Colon (tissue), 2 donors: ENCODE measurements around the gene NR6A1.
"Not testable (repeated sequence)": the region's sequence is repeated elsewhere in the genome, so short reads cannot be mapped to it uniquely, and the experiment has no call there.

Experiments
- FAIRE-seq: peaks from 2 replicates; lab custom pipeline; 2012; peaks lifted over from hg19 to GRCh38; lab: Jason Lieb, UNC
- donor health status: control.
- donor health status: control.

NR6A1 gene

DNA sequence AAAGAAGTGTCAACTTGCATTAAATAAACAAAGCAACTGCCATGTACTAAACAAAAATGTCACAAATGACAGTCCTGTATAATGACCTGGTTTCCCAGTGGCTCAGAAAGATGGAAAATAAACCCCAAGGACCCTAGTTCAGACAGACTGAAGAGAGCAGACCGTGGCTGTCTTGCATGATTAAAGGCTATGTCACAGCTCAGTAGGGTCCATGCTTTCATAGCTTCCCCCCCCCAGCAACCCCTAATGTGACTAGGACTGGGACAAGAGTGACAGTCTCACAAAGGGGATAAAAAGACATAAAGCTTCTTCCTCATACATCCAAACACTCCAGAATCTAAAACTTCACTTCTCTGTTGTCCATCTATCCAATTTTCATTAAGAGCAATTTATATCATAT is 113.6 kb downstream of the NR6A1 start:
- no peak for FAIRE-seq

GRCh38 chr9:124654431-124654830 is 116.7 kb downstream of the NR6A1 start:
- no peak for FAIRE-seq

DNA sequence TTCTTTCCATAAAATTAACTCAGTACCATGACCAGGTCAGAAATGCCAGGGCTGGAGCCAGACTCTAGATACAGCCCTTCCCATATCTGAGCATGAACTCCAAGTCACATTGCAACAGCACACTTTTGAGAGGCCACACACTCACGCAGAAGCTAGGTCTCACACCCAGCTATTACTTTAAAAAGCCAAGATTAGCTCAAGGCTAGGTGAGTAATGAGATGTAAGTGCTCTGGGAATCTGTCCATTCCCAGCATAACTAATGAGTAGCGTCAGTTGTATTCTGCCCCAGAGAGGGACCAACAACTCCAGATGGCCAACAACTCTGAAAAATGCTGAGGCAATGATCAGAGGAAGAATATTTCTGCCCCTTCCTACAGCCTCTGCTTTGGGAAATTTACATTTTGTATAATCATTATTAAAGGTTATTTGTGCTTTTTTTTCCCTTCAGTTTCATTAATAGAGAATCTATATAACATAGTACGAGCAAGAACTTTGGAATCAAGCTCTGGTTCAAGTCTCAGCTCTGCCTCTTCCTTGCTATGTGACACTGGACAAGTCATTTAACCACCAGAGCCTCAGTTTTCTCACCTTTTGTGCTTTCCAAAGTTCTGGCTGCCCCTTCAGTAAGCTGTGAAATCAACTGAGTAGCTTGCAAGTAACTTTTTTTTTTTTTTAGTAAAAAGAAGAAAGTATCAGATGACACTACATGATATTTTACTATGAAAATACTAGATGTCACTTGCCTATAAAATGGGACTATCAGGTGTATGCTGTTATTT is 118.3 kb downstream of the NR6A1 start:
- FAIRE-seq: no peak

GRCh38 chr9:124652203-124652602 is 118.9 kb downstream of the NR6A1 start:
- no peak for FAIRE-seq

DNA sequence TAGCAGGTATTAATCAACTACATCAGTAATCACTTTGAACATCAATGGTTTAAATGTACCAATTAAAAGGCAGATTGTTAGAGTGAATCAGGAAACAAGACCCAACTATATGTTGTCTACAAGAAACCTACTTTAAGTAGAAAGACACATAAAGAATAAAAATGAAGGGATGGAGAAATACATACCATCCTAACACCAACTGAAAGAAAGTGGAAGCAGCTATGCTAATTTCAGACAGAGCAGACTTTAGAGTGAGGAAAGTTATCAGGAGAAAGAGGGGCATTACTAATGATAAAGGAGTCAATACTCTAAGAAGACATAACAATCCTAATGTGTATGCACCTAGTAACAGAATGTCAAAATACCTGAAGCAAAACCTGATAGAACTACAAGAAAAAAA is 125.8 kb downstream of the NR6A1 start:
- FAIRE-seq: no peak

DNA sequence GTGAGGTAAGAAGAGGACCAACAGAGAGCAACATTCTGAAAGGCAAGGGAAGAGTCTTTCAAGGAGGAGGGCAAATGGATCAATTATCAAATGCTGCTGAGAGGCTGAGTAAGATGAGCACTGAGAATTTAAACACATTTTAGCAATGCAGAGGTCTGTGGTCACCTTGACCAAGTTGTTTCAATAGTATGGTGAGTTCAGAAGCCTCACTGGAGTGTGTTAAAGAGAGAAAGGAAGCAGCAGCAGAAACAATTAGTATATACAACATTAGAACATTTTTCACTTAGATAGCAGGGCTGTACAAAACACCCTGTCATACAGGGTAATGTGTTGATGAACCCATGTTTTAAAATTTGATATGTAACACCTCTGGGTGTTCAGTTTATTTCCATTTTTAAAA is 131.5 kb downstream of the NR6A1 start:
- no peak for FAIRE-seq

DNA sequence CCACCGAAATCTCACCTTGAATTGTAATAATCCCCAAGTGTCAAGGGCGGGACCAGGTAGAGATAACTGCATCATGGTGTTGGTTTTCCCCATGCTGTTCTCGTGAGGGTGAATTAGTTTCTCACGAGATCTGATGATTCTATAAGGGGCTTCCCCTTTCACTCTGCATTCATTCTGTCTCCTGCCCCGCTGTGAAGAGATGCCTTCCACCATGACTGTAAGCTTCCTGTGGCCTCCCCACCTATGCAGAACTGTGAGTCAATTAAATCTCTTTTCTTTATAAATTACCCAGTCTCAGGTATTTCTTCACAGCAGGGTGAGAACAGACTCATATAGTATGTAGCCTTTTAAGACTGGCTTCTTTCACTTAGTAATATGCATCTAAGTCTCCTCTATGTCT is 135.8 kb downstream of the NR6A1 start:
- no peak for FAIRE-seq

DNA sequence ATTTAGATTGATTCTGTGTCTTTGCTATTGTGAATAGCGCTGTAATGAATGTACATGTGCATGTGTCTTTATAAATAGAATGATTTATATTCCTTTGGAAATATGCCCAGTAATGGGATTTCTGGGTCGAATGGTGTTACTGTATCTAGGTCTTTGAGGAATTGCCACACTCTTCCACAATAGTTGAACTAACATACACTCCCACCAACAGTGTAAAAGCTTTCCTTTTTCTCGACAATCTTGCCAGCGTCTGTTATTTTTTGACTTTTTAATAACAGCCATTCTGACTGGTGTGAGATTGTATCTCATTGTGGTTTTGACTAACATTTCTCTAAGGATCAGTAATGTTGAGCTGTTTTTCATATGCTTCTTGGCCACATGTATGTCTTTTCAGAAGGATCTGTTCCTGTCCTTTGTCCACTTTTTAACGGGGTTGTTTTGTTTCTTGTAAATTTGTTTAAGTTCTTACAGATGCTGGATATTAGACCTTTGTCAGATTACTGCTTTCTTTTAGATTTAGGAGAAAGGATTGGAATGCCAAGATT is 139.0 kb downstream of the NR6A1 start:
- FAIRE-seq: no peak

DNA sequence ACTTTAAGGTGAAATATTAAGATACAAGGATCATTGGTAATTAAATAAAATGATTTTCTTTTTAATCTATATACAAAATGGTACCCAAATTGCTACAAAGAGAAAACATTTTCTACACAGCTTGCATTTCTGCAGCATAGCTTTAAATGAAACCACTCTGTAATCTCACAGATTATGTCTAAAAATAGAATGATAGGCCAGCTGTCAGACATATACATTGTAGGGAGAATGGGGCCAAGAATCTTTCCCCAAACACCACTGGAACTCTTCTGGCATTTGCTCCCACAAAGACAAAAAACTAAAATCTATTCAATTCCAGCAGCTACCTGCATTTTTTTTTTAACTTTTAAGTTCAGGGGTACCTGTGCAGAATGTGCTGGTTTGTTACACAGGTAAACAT is 139.8 kb downstream of the NR6A1 start:
- FAIRE-seq: no peak

- no peak for FAIRE-seq
Measured at GRCh38 chr9:124629600-124629999, 141.5 kb downstream of the NR6A1 start.

GRCh38 chr9:124628741-124629140 is 142.4 kb downstream of the NR6A1 start:
- no peak for FAIRE-seq

- no peak for FAIRE-seq
Measured at GRCh38 chr9:124626276-124626675, 144.8 kb downstream of the NR6A1 start.

DNA sequence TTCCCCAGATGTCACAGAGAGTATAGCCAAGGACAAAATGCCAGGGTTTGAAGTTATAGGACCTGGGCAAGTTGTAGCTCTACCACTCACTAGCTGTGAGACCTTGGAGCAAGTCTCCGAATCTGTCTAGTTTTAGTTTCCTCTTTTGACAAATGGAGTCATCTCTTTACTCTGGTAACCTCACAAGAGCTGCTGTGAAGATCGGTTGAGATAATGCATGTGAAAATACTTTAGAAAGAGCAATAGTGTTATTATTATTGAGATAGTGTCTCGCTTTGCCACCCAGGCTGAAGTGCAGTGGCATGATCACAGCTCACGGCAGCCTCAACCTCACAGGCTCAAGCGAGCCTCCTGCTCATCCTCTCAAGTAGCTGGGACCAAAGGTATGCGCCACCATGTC is 146.0 kb downstream of the NR6A1 start:
- no peak for FAIRE-seq

- FAIRE-seq: no peak
Measured at GRCh38 chr9:124624735-124624992, 146.4 kb downstream of the NR6A1 start.

GRCh38 chr9:124623966-124624734 is 147.0 kb downstream of the NR6A1 start:
- FAIRE-seq: no peak

DNA sequence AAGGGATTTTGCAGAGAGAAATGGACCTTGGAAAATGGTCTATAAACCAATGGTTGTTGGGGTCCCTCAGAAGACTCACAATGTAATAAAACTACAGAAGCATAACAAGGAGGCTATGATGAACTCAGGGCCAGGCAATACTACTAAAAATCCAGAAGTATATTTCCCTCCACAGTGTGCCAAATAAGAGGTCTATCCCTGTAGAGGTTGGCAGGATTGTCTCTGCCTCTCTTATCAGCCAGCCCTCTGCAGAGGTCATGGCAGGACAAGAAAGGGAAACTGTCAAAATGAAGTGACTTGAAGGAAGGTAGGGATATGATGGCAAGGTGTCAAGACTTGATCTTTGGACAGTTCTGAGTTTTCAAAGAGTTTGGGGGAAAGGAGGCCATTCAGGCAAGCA is 148.2 kb downstream of the NR6A1 start:
- FAIRE-seq: no peak

DNA sequence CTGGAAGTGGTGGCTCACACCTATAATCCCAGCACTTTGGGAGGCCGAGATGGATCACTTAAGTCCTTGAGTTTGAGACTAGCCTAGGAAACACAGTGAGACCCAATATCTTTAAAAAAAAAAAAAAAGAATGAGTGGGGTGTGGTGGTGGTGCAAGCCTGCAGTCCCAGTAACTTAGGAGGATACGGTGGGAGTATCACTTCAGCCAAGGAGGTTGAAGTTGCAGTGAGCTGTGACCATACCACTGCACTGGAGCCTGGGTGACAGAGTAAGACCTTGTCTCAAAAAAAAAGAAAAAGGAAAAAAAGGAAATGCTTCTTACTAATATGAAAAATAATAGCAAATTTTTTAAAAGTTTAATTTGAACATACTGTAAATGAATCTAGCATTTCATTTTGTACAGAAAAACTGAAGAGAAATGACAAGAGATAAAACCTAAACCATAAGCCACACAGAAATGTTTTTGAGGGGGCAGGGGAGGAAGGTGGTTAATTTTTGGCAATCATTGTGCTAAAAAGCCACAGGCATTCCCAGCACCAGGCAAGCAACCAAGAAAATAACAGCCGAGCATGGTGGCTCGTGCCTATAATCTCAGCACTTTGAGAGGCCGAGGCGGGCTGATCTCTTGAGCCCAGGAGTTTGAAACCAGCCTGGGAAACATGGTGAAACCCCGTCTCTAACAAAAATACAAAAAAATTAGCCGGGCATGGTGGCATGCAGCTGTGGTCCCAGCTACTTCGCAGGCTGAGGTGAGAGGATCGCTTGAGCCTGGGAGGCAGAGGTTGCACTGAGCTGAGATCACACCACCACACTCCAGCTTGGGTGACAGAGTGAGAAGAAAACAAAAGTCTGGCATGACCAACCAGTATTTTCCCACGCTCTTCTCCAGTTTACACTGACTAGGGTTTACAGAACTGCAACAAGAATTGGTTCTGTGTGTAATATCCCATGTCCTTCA is 149.5 kb downstream of the NR6A1 start:
- no peak for FAIRE-seq

GRCh38 chr9:124618476-124618875 is 152.6 kb downstream of the NR6A1 start:
- FAIRE-seq: no peak

DNA sequence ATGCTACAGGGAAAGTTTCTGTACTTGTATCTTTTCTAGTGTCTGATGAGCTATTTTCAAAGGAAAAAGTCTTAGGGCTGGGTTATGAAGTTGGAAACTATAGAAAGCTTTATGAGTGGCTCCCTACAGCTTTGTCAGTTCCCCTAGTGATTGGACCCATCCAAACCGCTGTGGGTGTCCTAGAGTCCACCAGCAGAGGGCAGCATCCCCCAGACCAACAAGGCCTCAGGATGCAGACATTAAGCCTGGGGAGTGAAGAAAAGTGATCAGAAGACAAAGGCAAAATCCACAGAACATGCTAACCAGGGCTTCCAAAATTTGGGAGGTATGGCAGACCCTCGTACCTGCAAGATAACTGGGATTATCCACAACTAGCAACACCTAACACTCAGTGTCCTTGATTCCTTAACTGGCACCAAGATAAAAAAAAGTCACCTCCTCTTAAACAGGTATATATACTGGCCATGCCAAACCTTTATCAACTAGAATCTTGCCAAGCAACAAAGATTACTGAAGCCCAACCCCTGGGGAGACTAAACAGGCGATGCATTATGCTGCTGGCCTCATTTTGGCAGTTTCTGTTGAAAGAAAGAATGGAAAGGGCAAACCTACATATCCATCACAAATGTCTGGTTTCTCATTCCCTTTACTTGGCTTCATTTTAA is 153.5 kb downstream of the NR6A1 start:
- no peak for FAIRE-seq

- no peak for FAIRE-seq
Measured at GRCh38 chr9:124616961-124617360, 154.2 kb downstream of the NR6A1 start.

- not testable (repeated sequence) for FAIRE-seq
Measured at GRCh38 chr9:124615840-124616239, 155.3 kb downstream of the NR6A1 start.
